GM19099 (cell line): Measurements from ENCODE around the gene PRR14.

Experiments used
- POLR2A ChIP-seq: IDR thresholded peaks from 3 replicates; pipeline ENCODE4 v1.6.1; 2011; ENCODE audit warnings: low read depth; ENCODE audit not compliant: insufficient read length; ENCODE audit errors: extremely low read depth

PRR14 gene

DNA sequence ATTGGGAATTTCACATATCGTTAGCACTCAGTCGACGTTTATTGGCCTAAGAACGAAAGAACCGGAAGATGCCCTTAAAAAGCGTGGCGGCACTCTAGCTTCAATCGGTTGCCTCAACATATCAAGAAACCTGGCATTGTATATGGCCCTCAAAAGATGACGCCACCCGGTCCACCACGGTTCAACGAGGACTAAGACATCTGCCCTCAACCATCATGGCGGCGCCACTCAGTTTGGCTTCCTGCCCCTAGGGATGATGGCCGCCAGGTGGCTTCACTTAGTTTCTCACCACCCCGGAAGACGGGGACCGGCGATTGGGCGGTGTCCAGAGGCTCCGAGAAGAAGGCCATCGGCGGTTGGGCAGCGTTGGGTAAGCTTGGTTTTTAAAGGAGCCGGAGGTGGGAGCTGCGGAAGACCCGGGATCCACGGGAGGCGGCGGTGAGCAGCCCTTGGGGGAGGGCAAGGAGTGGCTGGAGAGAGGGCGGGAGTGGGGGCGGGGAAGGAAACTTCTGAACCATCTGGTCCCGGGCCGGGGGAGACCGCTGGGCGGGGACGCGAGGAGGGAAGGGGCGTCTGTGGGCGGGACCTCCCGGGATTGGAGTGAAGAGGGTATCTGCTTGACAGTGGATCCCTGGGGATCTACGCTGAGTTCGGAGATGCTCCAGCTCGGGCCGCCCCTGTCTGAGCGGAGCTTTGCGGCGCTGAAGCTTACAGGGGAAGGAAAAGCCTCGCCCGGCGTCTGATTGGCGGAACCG, at the start of gene PRR14:
PRR14 (plus strand) TSS at position 592 of the 755 bp plus-strand sequence. CDS start 686 bp downstream, outside the sequence.
- peak; percentile 52 for TF ChIP-seq POLR2A

DNA sequence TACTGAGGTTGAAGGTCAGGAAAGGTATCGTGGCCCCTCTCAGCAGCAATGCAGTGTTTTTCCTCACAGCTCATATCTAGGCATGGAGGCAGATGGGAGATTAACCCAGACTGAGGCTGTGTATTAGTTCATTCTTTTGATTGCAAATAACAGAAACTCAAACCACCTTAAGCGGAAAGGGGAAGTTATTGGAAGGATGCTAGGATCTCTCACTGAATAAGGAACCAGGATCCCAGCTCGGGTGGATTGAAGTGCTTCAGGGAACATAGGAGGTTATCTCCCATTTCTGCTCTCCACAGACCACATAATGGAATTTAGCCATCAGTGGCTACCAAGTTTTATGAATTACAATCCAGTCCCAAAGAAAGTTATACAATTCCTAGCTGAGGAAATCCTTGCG, 48.8 kb upstream of the PRR14 start:
- no peak for TF ChIP-seq POLR2A

DNA sequence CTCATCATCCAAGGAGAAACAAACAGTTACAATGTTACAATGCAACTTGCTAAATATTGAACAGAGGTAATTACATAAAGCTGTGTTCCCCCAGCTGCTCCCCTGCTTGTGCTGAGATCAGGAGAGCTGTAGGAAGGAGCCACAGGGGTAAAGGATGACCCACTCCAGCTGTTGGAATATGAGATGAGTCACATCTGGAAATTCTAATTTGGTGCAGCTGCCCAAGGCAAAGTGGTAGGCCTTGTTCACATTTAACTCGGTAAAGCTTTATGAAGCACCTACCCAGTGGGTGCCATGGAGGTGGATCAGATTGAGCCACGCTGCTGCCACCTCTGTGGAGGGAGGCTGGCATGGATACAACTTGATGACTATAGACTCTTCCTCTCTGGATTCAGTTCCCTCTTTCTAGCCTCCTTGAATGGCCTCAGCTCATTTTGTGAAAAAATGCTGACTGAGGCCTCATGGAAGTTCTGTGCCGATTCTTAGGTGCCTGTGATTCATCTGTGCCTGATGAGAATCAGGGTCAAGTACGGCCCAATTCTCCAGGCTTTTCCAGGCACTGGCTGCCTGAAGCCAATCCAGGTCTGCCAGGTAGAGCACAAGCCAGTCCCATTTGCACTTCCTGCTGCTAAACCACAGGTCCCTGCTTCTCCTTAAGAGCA, 48.0 kb upstream of the PRR14 start:
- no peak for TF ChIP-seq POLR2A

- no peak for TF ChIP-seq POLR2A
Measured at GRCh38 chr16:30603945-30604315, 46.8 kb upstream of the PRR14 start.

GRCh38 chr16:30604316-30604947, 46.3 kb upstream of the PRR14 start:
- TF ChIP-seq POLR2A = no peak

- no peak for TF ChIP-seq POLR2A
Measured at GRCh38 chr16:30605158-30605557, 45.6 kb upstream of the PRR14 start.

- no peak for TF ChIP-seq POLR2A
Measured at GRCh38 chr16:30606004-30606403, 44.8 kb upstream of the PRR14 start.

DNA sequence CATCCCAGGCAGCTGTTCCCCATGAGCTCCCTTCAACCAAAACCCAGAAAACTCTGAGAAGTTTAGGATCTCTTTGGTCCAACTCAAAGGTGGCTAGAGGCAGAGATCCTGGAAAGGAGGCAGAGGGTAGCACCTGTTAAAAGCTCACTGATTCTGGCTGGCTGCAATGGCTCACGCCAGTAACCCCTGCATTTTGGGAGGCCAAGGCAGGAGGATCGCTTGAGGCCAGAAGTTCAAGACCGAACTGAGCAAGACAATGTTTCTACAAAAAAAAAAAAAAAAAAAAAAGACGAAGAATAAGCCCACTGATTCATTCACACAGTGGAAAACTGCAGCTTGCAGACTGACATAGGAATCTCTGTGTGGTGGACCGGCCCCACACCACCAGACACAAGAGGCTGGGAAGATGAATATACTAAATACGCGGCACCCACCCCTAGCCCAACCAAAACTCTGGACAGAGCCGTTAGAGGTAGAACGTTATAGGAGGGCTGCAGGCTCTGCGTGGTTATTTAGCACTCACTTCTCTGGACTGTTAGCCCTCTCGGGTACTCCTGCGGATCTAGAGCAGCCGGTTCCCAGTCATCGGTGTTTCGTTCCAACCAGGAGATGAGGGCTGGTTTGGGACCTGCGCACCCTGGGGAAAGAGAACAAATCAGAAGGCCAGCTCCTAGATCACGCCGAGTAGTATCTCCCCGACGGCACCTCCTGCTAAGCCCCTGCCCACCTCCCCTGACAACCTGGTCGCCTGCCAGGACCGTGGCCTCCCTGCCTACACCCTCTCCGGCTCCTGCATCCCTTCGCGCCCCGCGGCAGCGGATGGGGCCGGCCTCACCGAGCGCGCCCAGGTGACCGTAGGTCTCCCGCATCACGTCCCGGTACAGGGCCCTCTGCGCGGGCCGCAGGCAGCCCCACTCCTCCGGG, 41.5 kb upstream of the PRR14 start:
- TF ChIP-seq POLR2A = no peak

DNA sequence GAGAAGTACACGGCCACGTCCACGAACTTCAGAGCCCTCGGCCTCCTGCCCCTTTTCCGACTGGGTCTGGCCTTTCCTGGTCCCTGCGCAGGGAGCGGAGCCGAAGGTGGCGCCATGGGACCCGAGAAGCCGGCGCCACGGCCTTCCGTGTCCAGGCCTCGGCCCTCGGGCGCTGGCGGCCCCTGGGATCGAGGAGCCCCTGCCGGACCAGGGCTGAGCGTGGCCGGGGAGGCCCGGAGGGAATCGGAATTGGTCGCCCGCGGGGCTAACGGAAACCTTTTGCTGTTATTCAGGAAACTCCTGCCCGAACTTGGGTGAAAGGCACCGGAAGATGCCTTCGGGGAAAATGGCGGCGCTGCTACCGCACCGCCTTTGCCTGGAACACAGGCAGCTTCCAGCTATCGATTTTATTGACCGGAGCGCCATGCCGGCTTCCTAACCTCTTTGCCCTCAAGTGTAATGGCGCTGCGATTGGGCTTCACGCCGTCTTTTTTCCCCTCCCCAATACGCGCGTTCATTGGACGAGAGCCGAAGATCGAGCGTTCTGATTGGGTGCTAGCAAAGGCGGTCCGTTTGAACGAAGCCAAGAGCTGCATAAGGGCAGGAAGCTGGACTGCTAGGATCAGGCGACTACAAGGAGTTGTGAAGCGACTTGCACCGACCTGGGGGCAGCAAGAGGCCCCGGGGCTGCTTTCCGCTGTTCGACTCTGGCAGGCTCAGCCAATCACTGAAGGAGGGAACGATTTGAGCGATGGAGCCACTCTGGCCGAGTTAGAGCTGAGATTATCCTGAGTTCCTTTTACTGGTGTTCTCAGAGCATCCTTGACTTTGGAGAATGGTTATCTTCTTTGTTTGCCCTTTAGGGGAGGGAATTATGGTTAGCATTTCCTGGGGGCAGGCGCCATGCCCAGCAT, 40.6 kb upstream of the PRR14 start, which contains the start of gene ZNF689:
ZNF689 (minus strand) TSS at position 464 of the 914 bp plus-strand sequence; CDS start at position 116, 348 bp downstream.
- TF ChIP-seq POLR2A = peak; percentile 81

GRCh38 chr16:30615358-30616091, 35.2 kb upstream of the PRR14 start:
- no peak for TF ChIP-seq POLR2A

- TF ChIP-seq POLR2A = no peak
Measured at GRCh38 chr16:30619202-30619601, 31.6 kb upstream of the PRR14 start.

DNA sequence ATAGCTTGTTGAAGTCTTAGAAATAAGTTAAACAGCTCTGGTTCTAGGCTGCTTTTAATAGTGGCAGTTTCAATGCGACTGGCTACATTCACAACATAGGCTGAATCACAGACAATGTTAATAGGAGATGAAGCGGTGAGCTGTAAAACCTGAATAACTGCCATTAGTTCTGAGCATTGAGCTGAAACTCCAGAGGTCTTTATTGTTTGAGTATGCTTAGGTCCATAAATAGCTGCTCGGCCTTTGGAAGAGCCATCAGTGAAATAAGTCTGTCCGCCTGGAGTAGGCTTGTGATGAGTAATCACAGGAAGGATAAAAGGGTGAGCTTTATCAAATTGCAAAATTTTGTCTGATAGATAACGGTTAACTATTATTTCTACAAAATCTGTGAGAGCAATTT, 31.1 kb upstream of the PRR14 start:
- TF ChIP-seq POLR2A = no peak

GRCh38 chr16:30620169-30620568, 30.6 kb upstream of the PRR14 start:
- TF ChIP-seq POLR2A = no peak

- TF ChIP-seq POLR2A = no peak
Measured at GRCh38 chr16:30621765-30622164, 29.0 kb upstream of the PRR14 start.
